IPS DF 6.9 (cell line): ENCODE measurements around the gene SSBP2.

Experiments used
- DNase-seq: peaks from one replicate; pipeline ENCODE4 v3.0.0-alpha.2; 2013; ENCODE audit warnings: low read depth, low spot score
- H3K27ac ChIP-seq: one replicate; pipeline ENCODE4 v1.5.1; 2013; ENCODE audit warnings: low read length, control low read depth
- H3K27me3 ChIP-seq: 2 replicates; pipeline ENCODE4 v1.6.1; 2013; ENCODE audit warnings: mild to moderate bottlenecking, low read length; ENCODE audit not compliant: control insufficient read depth, insufficient read depth
- H3K36me3 ChIP-seq: 2 replicates; pipeline ENCODE4 v1.6.1; 2013; ENCODE audit warnings: low read length; ENCODE audit not compliant: control insufficient read depth, insufficient read depth
- H3K4me1 ChIP-seq: 2 replicates; pipeline ENCODE4 v1.6.1; 2013; ENCODE audit warnings: low read length; ENCODE audit not compliant: control insufficient read depth, insufficient read depth
- H3K4me3 ChIP-seq: 2 replicates; pipeline ENCODE4 v1.5.1; 2013; ENCODE audit warnings: mild to moderate bottlenecking, low read length
- H3K9me3 ChIP-seq: 2 replicates; pipeline ENCODE4 v1.6.1; 2013; ENCODE audit warnings: low read length, inconsistent platforms; ENCODE audit not compliant: control insufficient read depth, insufficient read depth
- WGBS: extraction: QIAGEN DNeasy Blood & Tissue Kit; methylation state at CpG from one replicate; pipeline ENCODE4 v1.1.7; 2013; ENCODE audit warnings: mixed read lengths, missing lambda C conversion rate; ENCODE audit not compliant: insufficient read length, insufficient coverage; 5-methylcytosine and 5-hydroxymethylcytosine counted together

Gene SSBP2

DNA sequence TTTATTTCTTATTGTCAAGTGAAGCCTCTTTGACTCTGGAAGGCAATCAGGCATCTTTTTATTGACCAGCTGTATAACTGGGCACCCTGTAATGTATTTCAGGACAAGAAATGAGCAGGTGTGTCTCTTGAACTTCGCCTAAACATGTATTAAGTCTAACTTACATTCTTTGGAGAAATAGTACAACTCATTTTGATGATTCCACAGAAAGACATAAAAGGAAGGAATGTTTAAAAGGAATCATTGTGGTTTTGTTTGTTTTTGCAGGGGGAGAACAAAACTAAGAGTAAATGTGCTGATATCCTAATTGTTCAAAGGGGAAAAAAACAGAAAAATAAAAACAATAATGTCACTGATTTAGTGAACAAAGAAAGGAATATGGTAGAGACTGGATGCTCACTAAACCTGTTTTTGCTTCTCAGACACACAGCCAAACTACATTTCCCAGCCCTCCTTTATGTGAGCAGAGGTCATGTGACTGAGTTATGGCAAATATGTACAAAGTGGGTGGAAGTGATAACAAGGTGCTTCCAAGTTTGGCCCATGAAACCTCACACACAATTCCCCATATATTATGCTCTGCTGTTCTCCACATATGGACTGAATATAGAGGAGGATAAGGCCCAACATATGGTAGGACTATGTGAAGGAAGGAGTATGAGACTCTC is 206.4 kb downstream of the SSBP2 start:
- H3K4me3 ChIP-seq: no peak overlapping the region
- no CpG with 5 or more reads among the region's 1 CpG for WGBS

DNA sequence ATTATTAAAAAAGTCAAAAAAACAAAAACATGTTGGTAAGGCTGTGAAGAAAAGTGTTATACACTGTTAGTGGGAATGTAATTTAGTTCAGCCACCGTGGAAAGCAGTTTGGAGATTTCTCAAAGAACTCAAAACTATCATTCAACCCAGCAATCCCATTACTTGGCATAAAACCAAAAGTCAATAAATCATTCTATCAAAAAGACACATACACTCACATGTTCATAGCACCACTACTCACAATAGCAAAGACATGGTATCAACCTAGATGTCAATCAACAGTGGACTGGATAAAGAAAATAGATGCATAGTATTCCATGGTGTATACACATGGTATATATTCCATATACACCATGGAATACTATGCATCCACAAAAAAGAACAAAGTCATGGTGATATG is 208.7 kb downstream of the SSBP2 start:
- DNase-seq: no peak
- no peak overlapping the region for H3K27ac ChIP-seq

More for the DNA sequence above, 206.4 kb downstream of the SSBP2 start:
- H3K27ac ChIP-seq: no peak overlapping the region
- no peak for DNase-seq
- H3K27me3 ChIP-seq: no peaks in the 10 kb centered on the region
- H3K4me1 ChIP-seq: no peaks in the 10 kb centered on the region
- no peaks in the 10 kb centered on the region for H3K36me3 ChIP-seq
- H3K9me3 ChIP-seq: no peaks in the 10 kb centered on the region

DNA sequence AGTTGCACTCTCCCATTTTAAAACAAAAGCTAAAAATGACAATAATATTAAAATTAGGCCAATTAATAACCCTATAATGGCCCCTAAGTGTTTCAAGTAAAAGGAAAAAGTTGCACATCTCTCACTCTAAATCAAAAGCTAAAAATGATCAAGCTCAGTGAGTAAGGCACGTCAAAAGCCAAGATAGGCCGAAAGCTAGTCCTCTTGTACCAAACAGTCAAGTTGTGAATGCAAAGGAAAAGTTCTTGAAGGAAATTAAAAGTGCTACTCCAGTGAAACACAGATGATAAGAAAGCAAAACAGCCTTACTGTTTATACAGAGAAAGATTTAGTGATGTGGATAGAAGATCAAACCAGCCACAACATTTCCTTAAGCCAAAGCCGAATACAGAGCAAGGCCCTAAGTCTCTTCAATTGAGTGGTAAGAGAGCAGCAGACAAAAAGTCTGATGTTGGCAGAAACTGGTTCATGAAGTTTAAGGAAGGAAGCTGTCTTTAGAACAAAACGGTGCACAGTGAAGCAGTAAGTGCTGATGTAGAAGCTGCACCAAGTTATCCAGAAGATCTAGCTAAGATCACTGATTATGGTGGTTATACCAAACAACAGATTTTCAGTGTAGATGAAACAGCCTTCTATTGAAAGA is 212.9 kb downstream of the SSBP2 start:
- H3K27ac ChIP-seq: no peak overlapping the region
- no peaks in the 10 kb centered on the region for H3K9me3 ChIP-seq
- WGBS: no CpG with 5 or more reads among the region's 4 CpGs
- H3K36me3 ChIP-seq: no peaks in the 10 kb centered on the region
- no peak for DNase-seq
- H3K27me3 ChIP-seq: no peaks in the 10 kb centered on the region
- H3K4me1 ChIP-seq: no peaks in the 10 kb centered on the region
- no peak overlapping the region for H3K4me3 ChIP-seq

More for the DNA sequence above, 208.7 kb downstream of the SSBP2 start:
- Histone ChIP-seq H3K27me3 (no peaks in the 10 kb centered on the region), H3K4me3 (no peak overlapping the region), H3K36me3 (no peaks in the 10 kb centered on the region), H3K9me3 (no peaks in the 10 kb centered on the region), H3K4me1 (no peaks in the 10 kb centered on the region)
- no CpG with 5 or more reads among the region's 1 CpG for WGBS

DNA sequence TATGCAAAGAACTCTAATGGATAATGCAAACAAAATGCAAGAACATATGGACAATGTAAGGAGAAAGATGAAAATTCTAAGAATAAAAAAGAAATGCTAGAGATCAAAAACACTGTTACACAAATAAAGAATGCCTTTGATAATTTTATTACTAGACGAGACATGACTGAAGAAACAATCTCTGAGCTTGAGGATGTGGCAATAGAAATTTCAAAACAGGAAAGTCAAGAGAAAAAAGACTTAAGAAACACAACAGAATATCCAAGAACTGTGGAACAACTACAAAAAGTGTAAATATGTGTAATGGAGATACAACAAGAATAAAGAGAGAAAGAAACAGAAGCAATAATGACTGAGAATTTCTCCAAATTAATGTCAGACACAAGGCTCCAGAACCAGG is 216.5 kb downstream of the SSBP2 start:
- WGBS: no CpG with 5 or more reads among the region's 1 CpG
- Histone ChIP-seq H3K9me3 (no peaks in the 10 kb centered on the region), H3K4me3 (no peak overlapping the region), H3K27ac (no peak overlapping the region), H3K4me1 (no peaks in the 10 kb centered on the region), H3K27me3 (no peaks in the 10 kb centered on the region), H3K36me3 (no peaks in the 10 kb centered on the region)
- DNase-seq: no peak

DNA sequence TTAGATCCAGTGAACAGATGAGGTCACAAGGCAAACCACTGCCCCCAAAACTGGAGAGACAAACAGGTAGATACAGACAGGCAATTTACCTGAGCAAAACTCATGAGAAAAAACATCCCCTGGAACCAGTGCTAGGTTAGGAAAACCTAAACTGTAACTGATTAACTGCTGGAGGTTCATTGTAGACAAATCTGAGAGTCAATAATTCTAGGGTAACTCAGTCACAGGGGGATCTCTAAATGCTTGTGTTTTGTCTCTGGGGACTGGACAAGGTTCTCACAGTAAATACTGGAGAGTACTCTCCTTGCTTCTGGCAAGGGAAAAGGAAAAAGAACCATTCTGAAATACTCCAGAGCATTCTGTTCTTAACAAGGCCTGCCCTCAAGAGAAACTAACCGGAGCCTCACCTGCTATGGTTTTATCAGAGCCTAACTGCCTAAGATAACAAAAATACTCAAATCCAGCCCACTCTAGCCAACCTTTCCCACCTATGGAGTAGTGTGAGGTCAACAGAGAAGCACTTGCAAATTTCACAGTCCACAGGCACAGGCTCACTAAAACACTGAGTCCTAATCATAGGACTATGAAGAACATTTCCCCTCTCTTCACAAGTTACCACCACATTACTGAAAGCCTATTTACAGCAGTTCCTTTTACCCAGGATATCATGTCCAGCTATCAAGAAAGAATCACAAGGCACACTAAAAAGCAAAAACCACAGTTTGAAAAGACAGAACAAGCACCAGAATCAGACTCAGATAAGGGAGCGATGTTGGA is 217.1 kb downstream of the SSBP2 start:
- Histone ChIP-seq H3K4me3 (no peak overlapping the region), H3K27ac (no peak overlapping the region), H3K4me1 (no peaks in the 10 kb centered on the region), H3K9me3 (no peaks in the 10 kb centered on the region), H3K27me3 (no peaks in the 10 kb centered on the region), H3K36me3 (no peaks in the 10 kb centered on the region)
- no peak for DNase-seq
- WGBS: no CpG with 5 or more reads among the region's 2 CpGs

DNA sequence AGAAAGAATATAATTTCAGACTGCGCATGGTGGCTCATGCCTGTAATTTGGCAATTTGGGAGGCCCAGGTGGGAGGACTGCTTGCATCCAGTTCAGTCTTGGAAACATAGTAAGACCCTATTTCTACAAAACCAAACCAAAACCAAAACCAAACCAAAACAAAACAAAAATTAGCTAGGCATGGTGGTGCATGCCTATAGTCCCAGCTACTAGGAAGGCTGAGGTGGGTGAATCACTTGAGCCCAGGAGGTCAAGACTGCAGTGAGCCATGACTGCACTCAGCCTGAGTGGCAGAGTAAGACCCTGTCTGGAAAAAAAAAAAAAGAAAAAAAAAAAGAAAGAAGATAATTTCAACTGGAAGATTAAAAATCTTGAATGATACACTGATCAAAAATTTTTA is 220.0 kb downstream of the SSBP2 start:
- Histone ChIP-seq H3K27me3 (no peaks in the 10 kb centered on the region), H3K9me3 (no peaks in the 10 kb centered on the region), H3K27ac (no peak overlapping the region), H3K36me3 (no peaks in the 10 kb centered on the region), H3K4me3 (no peak overlapping the region), H3K4me1 (no peaks in the 10 kb centered on the region)
- WGBS: no CpG with 5 or more reads among the region's 1 CpG
- DNase-seq: no peak

DNA sequence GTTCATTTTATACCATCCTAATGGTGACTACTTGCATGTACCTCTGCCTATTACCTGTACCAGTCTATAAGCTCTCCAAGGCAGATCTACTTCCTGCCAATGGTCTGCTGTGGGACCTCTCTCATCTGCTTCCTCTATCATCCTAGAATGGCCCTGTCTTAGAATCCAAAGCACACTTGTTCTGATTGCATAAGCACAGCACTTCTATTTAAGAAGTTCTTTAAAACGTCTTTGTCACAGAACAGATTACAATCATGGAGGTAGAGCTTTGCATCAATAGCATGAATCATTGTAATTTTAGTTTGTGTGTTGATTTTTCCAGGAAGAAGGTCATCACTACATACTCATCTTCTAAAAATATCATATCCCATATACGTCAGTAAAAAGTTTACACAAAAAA is 225.2 kb downstream of the SSBP2 start:
- DNase-seq: no peak
- H3K27me3 ChIP-seq: no peaks in the 10 kb centered on the region
- no CpG with 5 or more reads among the region's 2 CpGs for WGBS
- no peaks in the 10 kb centered on the region for H3K9me3 ChIP-seq
- H3K4me1 ChIP-seq: no peaks in the 10 kb centered on the region
- no peaks in the 10 kb centered on the region for H3K36me3 ChIP-seq
- no peak overlapping the region for H3K4me3 ChIP-seq
- H3K27ac ChIP-seq: no peak overlapping the region

DNA sequence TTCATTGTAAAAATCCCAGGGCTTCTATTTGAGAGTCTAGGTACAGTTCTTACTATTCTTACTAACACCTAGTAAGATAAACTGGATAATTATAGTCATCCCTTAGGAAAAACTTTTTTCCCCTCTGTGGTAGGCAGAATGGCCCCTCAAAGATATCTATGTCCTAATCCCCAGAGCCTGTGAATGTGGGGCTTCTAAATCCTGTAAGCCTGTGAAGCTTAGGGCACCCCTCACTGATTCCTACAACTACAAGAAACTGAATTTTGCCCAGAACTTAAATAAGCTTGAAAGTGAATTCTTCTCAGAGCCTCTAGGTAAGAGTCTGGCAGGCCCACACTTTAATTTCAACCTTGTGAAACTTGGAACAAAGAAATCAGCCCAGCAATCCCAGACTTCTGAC is 226.9 kb downstream of the SSBP2 start:
- no peak for DNase-seq

DNA sequence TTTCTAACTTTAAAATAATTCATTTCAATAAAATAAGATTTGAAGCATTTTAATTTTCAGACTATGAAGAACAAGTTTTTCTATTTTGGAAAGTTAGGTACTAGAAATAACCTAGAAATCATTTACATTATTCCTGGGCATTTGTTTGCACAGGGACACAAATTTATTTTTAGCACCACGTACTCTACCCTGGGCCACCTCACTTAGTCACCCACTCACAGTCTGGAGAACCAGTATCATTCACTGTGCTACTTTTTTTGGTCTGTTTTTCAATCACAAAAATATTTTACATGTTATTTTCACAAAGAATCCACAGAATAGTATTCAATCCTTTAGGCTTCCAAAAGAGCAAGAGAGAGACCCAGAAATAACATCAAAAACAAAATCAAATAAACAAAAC is 228.3 kb downstream of the SSBP2 start:
- Histone ChIP-seq H3K27ac (no peak overlapping the region), H3K4me3 (no peak overlapping the region), H3K9me3 (no peaks in the 10 kb centered on the region), H3K36me3 (no peaks in the 10 kb centered on the region), H3K27me3 (no peaks in the 10 kb centered on the region), H3K4me1 (no peaks in the 10 kb centered on the region)
- no CpG with 5 or more reads among the region's 1 CpG for WGBS
- no peak for DNase-seq

More for the DNA sequence above, 226.9 kb downstream of the SSBP2 start:
- Histone ChIP-seq H3K36me3 (no peaks in the 10 kb centered on the region), H3K4me1 (no peaks in the 10 kb centered on the region), H3K4me3 (no peak overlapping the region), H3K27me3 (no peaks in the 10 kb centered on the region), H3K27ac (no peak overlapping the region), H3K9me3 (no peaks in the 10 kb centered on the region)

DNA sequence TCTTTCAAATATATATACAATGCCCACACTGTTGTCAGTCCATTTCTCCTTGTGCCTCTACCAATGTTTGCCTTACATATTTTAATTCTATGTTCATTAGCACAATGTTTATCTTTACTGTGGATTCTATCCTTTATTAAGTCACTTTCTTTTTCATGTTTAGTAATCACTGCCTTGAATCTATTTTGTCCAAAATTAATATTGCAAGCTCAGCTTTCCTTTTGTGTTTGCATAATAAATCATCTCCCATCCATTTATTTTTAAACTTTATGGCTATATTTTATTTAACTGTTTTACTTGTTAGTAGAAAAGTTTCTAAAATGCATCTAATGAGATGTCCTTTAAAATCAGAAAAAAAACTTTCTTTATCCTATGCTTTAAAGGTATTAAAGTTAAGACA is 230.1 kb downstream of the SSBP2 start:
- no peaks in the 10 kb centered on the region for H3K27me3 ChIP-seq
- H3K27ac ChIP-seq: no peak overlapping the region
- H3K4me1 ChIP-seq: no peaks in the 10 kb centered on the region

More for the DNA sequence above, 230.1 kb downstream of the SSBP2 start:
- no peaks in the 10 kb centered on the region for H3K9me3 ChIP-seq
- H3K36me3 ChIP-seq: no peaks in the 10 kb centered on the region
- no peak overlapping the region for H3K4me3 ChIP-seq
- DNase-seq: no peak
